Ovary (tissue), 9 donors: ENCODE results near the gene TNS4. TPM values are rescaled to one million over a fixed set of nuclear protein-coding genes. Genes with fewer than 3 reads are reported as not detected.

ENCODE experiments used
- DNase-seq, 5 donors: peaks; one replicate each; pipeline ENCODE4 v3.0.0-alpha.2; 2019 to 2020
- H3K27ac ChIP-seq, 2 donors: fragments of 200-600 bp; one replicate each; pipeline versions ENCODE4 v1.5.1 to v1.8.0; 2019 to 2022
- H3K27me3 ChIP-seq: fragments of 200-600 bp; one replicate; pipeline ENCODE4 v1.8.0; 2022
- H3K36me3 ChIP-seq: fragments of 200-600 bp; sonication (generic); one replicate; pipeline ENCODE4 v1.5.1; 2019
- H3K4me1 ChIP-seq: one replicate; pipeline ENCODE4 v1.8.1; 2013; ENCODE audit warnings: mild to moderate bottlenecking, moderate library complexity; ENCODE audit not compliant: insufficient read depth
- H3K4me3 ChIP-seq: fragments of 200-600 bp; sonication (generic); one replicate; pipeline ENCODE4 v1.5.1; 2017
- H3K9me3 ChIP-seq, 2 donors: fragments of 200-600 bp in 1 of 2; sonication (generic) in 1 of 2; one replicate each; pipeline versions ENCODE4 v1.5.1 to v1.8.1; 2013 to 2019; ENCODE audit warnings: mild to moderate bottlenecking in 1 of 2, moderate library complexity in 1 of 2
- CTCF ChIP-seq, 3 donors: fragments of 450-650 bp in 2 of 3; fragments of 200-600 bp in 1 of 3; IDR thresholded peaks; one replicate each; pipeline versions ENCODE4 v1.5.1 to v1.8.0; 2016 to 2022; ENCODE audit warnings: antibody characterized with exemption in 3 of 3, mild to moderate bottlenecking in 1 of 3
- EP300 ChIP-seq: sonication (generic); formaldehyde crosslinking; IDR thresholded peaks from one replicate; pipeline ENCODE4 v1.6.1; 2017; ENCODE audit warnings: antibody characterized with exemption
- POLR2A ChIP-seq: fragments of 450-650 bp; IDR thresholded peaks from one replicate; pipeline ENCODE4 v1.6.1; 2017; ENCODE audit warnings: antibody characterized with exemption, mild to moderate bottlenecking, moderate library complexity
- WGBS, 3 donors: extraction: QIAGEN DNeasy Blood & Tissue Kit in 1 of 3; methylation state at CpG; one replicate each; pipeline versions ENCODE4 v1.1.5 to v1.1.7; 2013 to 2017; 5-methylcytosine and 5-hydroxymethylcytosine counted together
- intact Hi-C, 4 donors: fragments of 100-400 bp; cut with DNase I; formaldehyde crosslinking; loops; one replicate each; pipeline versions ENCODE4 v1.11.0 to v1.15.1; 2022 to 2023
- polyA plus RNA-seq, 2 donors: library from polyadenylated mRNA; stranded (reverse); fragments of 200-250 nt in 1 of 2; fragments of 350-450 nt in 1 of 2; fragmentation: Illumina TruSeq in 1 of 2; extraction: RNeasy Lipid Tissue Mini Kit (QIAGEN cat#74804) in 1 of 2; gene quantifications; one replicate each; pipeline ENCODE4 v1.2.3, GENCODE V29; 2013 to 2014
- total RNA-seq, 7 donors: library from RNA; depleted of rRNA in 2 of 7; stranded (reverse); fragments of >200 nt in 2 of 7; fragmentation: NEBNext Ultra II Directional in 3 of 7; extraction: Animal tissue kit (Norgen Biotek cat#: 25700) in 3 of 7; gene quantifications; one replicate each; pipeline versions ENCODE4 v1.1.0 to v1.2.4, GENCODE V29; 2016 to 2023
- donor health status: DM: no; HTN: no; CAD: no; lungs with moderate emphysema.
- donor health status: DM: no; HTN: no; CAD: no.
- donor health status: Bipolar disorder and iron deficiency.
- donor health status: DM: yes; HTN: yes; CAD: no.
- donor health status: DM: no; HTN: no; CAD: no.
- donor health status: DM: yes; HTN: yes; CAD: no.

TNS4 gene
- total and polyA plus RNA-seq, 9 donors = 0.13 to 6.2 (median 0.54) TPM; not detected in 5

GRCh38 chr17:40457369-40457768 is 44.1 kb downstream of the TNS4 start:
- WGBS, 3 donors = 69 to 79% (median 76%) methylated on average over 3 of the region's 3 CpGs
- Histone ChIP-seq H3K27ac (peak overlapping the region; percentile 49 to 50), H3K9me3 (no peaks in the 10 kb centered on the region), H3K36me3 (no peaks in the 10 kb centered on the region), H3K4me1 (peaks cover 40% of the 10 kb centered on the region), H3K4me3 (no peak overlapping the region), H3K27me3 (no peaks in the 10 kb centered on the region)
- peak in 1 of 5 donors; percentile 10 for DNase-seq
- intact Hi-C loops = no loop called here
- no peak for TF ChIP-seq POLR2A
- TF ChIP-seq EP300 = no peak
- TF ChIP-seq CTCF (IDR thresholded peaks at IDR 0.05) = no peak

- TF ChIP-seq EP300 = no peak
- no peak for TF ChIP-seq CTCF (IDR thresholded peaks at IDR 0.05)
- TF ChIP-seq POLR2A = no peak
- peaks cover 36% of the 10 kb centered on the region for H3K4me1 ChIP-seq
- H3K9me3 ChIP-seq = no peaks in the 10 kb centered on the region
- WGBS, 3 donors = 36 to 38% (median 38%) methylated on average over 16 of the region's 16 CpGs
- no peaks in the 10 kb centered on the region for H3K27me3 ChIP-seq
- intact Hi-C loops = no loop called here
- no peak overlapping the region for H3K4me3 ChIP-seq
- H3K36me3 ChIP-seq = no peaks in the 10 kb centered on the region
- H3K27ac ChIP-seq = peak overlapping the region; percentile 49 to 50
- DNase-seq = peak in 2 of 5 donors; percentile 55 to 72
Observed at GRCh38 chr17:40456396-40456951, 44.9 kb downstream of the TNS4 start.

- Histone ChIP-seq H3K4me1 (peaks cover 37% of the 10 kb centered on the region), H3K4me3 (no peak overlapping the region), H3K9me3 (no peaks in the 10 kb centered on the region), H3K36me3 (no peaks in the 10 kb centered on the region), H3K27ac (peak overlapping the region in 1 of 2 donors; percentile 21), H3K27me3 (no peaks in the 10 kb centered on the region)
- intact Hi-C loops = no loop called here
- TF ChIP-seq CTCF (IDR thresholded peaks at IDR 0.05) (no peak), POLR2A (no peak), EP300 (no peak)
- WGBS, 3 donors = 80 to 88% (median 83%) methylated on average over 2 of the region's 2 CpGs
- DNase-seq = peak in 1 of 5 donors; percentile 11
Observed at GRCh38 chr17:40454613-40454995, 46.8 kb downstream of the TNS4 start.

- H3K9me3 ChIP-seq = no peaks in the 10 kb centered on the region
- WGBS, 3 donors = 70 to 87% (median 82%) methylated on average over 19 of the region's 19 CpGs
- no peaks in the 10 kb centered on the region for H3K27me3 ChIP-seq
- TF ChIP-seq EP300 = no peak
- TF ChIP-seq CTCF (IDR thresholded peaks at IDR 0.05) = no peak
- no peak for TF ChIP-seq POLR2A
- intact Hi-C loops = no loop called here
- no peak overlapping the region for H3K4me3 ChIP-seq
- DNase-seq = peak in 2 of 5 donors; percentile 31
- peaks cover 37% of the 10 kb centered on the region for H3K4me1 ChIP-seq
- no peaks in the 10 kb centered on the region for H3K36me3 ChIP-seq
- peak overlapping the region in 1 of 2 donors; percentile 21 for H3K27ac ChIP-seq
Observed at GRCh38 chr17:40453881-40454612, 47.4 kb downstream of the TNS4 start.
